SU-DHL-6 (cell line): Measurements from ENCODE around the gene CPZ.

Experiments used
- H2AFZ ChIP-seq: fragments of 200-600 bp; sonication (generic); 2 replicates; pipeline ENCODE4 v1.6.1; 2014; ENCODE audit warnings: low read depth, mild to moderate bottlenecking, moderate library complexity, mixed read lengths, antibody characterized with exemption, low read length; ENCODE audit not compliant: severe bottlenecking
- H3F3A ChIP-seq: fragments of 200-600 bp; shearing (Covaris generic); 2 replicates; pipeline ENCODE4 v1.6.0; 2016; ENCODE audit warnings: antibody characterized with exemption, mild to moderate bottlenecking; ENCODE audit not compliant: insufficient read depth
- H3K27ac ChIP-seq: fragments of 200-600 bp; sonication (generic); 2 replicates; pipeline ENCODE4 v1.5.1; 2016; ENCODE audit warnings: low read depth, mild to moderate bottlenecking, low read length, moderate library complexity, mixed read lengths
- H3K27me3 ChIP-seq: fragments of 200-600 bp; sonication (generic), shearing (Covaris generic); 2 replicates; pipeline ENCODE4 v1.6.0; 2014; ENCODE audit warnings: mild to moderate bottlenecking, low read length
- H3K36me3 ChIP-seq: fragments of 200-600 bp; sonication (generic); 2 replicates; pipeline ENCODE4 v1.6.1; 2014; ENCODE audit warnings: mild to moderate bottlenecking, low read length, mixed read lengths
- H3K4me2 ChIP-seq: fragments of 300-600, 200-600 bp; shearing (Covaris generic), sonication (generic); 2 replicates; pipeline ENCODE4 v1.6.0; 2014; ENCODE audit warnings: low read length, low read depth, mild to moderate bottlenecking; ENCODE audit not compliant: poor library complexity, severe bottlenecking
- H3K4me3 ChIP-seq: fragments of 200-600 bp; sonication (generic); 2 replicates; pipeline ENCODE4 v1.5.1; 2014; ENCODE audit warnings: antibody characterized with exemption, low read length, mild to moderate bottlenecking, mixed read lengths; ENCODE audit not compliant: insufficient read depth, poor library complexity, severe bottlenecking
- H3K79me2 ChIP-seq: fragments of 200-600 bp; sonication (generic); 2 replicates; pipeline ENCODE4 v1.6.1; 2014; ENCODE audit warnings: mild to moderate bottlenecking, low read length, moderate library complexity; ENCODE audit not compliant: insufficient read depth
- H3K9ac ChIP-seq: fragments of 200-600 bp; sonication (generic); 2 replicates; pipeline ENCODE4 v1.7.0; 2014; ENCODE audit warnings: mild to moderate bottlenecking, low read length
- H3K9me2 ChIP-seq: fragments of 200-600 bp; sonication (generic); replicated peaks from 2 replicates; pipeline ENCODE4 v1.6.1; 2014; ENCODE audit warnings: low read length; ENCODE audit not compliant: insufficient read depth
- H3K9me3 ChIP-seq: fragments of 200-600 bp; sonication (generic); 2 replicates; pipeline ENCODE4 v1.6.1; 2014; ENCODE audit warnings: low read length, mixed read lengths; ENCODE audit not compliant: insufficient read depth
- H4K20me1 ChIP-seq: fragments of 200-600 bp; sonication (generic); 2 replicates; pipeline ENCODE4 v1.6.1; 2014; ENCODE audit warnings: low read depth, mild to moderate bottlenecking, antibody characterized with exemption, low read length, moderate library complexity, mixed read lengths
- EZH2phosphoT487 ChIP-seq: fragments of 200-600 bp; sonication (generic), shearing (Covaris generic); conservative IDR thresholded peaks from 2 replicates; pipeline ENCODE4 v1.6.1; 2018; ENCODE audit warnings: mild to moderate bottlenecking, antibody characterized with exemption, low read length, moderate library complexity, mixed read lengths
- TF ChIP-seq, protein P1 (sequence below): fragments of 200-600 bp; sonication (generic); IDR thresholded peaks from one replicate; pipeline ENCODE4 v1.5.1; 2017; ENCODE audit warnings: antibody characterized with exemption, mild to moderate bottlenecking, low read length, moderate library complexity; ENCODE audit not compliant: insufficient read depth, poor library complexity, severe bottlenecking

The CPZ gene

DNA sequence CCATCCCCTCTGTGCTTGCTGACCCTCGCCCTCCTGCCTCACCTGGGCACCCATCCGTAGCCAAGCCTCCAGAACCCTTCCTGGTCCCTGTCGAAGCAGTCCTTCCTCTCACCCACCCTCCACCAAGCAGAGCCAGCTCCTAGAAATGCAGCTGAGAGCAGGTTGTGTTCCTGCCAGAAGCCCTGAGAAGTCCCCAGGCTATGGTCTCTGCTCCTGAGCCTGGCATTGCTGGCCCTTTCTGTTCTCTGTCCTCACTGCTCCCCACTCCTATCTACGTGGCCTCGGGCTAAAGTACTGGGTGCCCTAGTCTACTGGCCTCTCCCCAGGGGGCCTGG lies 2.1 kb upstream of the CPZ start:
- Histone ChIP-seq H3K79me2 (no peaks in the 10 kb centered on the region), H2AFZ (no peak overlapping the region)

DNA sequence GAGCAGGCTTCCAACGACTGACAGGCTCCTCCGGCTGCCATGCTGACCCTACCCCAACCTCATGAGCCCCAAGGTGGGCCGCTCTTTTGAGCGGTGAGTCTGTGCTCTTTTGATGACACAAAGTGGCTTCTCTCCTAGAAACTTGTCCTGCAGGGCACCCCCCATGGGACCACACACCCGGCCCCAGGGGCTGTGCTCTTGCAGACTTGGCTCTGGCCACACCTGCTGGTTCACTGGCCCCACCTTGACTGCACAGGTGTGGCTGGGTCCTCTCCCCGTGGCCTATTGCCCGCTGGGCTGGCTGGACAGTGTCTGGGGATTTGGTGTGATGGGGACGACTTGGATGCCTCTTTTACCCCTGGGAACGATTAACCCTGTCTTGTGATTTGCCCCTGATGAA lies 1.5 kb upstream of the CPZ start:
- no peaks in the 10 kb centered on the region for H3K27me3 ChIP-seq
- TF ChIP-seq, protein P1, sequence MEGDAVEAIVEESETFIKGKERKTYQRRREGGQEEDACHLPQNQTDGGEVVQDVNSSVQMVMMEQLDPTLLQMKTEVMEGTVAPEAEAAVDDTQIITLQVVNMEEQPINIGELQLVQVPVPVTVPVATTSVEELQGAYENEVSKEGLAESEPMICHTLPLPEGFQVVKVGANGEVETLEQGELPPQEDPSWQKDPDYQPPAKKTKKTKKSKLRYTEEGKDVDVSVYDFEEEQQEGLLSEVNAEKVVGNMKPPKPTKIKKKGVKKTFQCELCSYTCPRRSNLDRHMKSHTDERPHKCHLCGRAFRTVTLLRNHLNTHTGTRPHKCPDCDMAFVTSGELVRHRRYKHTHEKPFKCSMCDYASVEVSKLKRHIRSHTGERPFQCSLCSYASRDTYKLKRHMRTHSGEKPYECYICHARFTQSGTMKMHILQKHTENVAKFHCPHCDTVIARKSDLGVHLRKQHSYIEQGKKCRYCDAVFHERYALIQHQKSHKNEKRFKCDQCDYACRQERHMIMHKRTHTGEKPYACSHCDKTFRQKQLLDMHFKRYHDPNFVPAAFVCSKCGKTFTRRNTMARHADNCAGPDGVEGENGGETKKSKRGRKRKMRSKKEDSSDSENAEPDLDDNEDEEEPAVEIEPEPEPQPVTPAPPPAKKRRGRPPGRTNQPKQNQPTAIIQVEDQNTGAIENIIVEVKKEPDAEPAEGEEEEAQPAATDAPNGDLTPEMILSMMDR, result no peak
- no peak for TF ChIP-seq EZH2phosphoT487

More for the DNA sequence above, 2.1 kb upstream of the CPZ start:
- no peaks in the 10 kb centered on the region for H3F3A ChIP-seq
- H3K9me3 ChIP-seq, result no peaks in the 10 kb centered on the region
- no peak overlapping the region for H3K4me2 ChIP-seq
- no peak overlapping the region for H3K9ac ChIP-seq
- no peak overlapping the region for H3K27ac ChIP-seq
- no peak overlapping the region for H3K4me3 ChIP-seq
- no peaks in the 10 kb centered on the region for H4K20me1 ChIP-seq
- TF ChIP-seq, protein P1, result no peak
- no peak for TF ChIP-seq EZH2phosphoT487
- H3K36me3 ChIP-seq, result no peaks in the 10 kb centered on the region
- H3K9me2 ChIP-seq, result no peaks in the 10 kb centered on the region
- no peaks in the 10 kb centered on the region for H3K27me3 ChIP-seq

GRCh38 chr4:8591626-8592365 lies 769 bp upstream of the CPZ start:
- H2AFZ ChIP-seq, result no peak overlapping the region
- no peaks in the 10 kb centered on the region for H4K20me1 ChIP-seq
- no peaks in the 10 kb centered on the region for H3K9me3 ChIP-seq
- H3K27me3 ChIP-seq, result no peaks in the 10 kb centered on the region
- no peak for TF ChIP-seq EZH2phosphoT487
- TF ChIP-seq, protein P1, result no peak
- H3K4me2 ChIP-seq, result no peak overlapping the region
- H3K79me2 ChIP-seq, result no peaks in the 10 kb centered on the region
- H3F3A ChIP-seq, result no peaks in the 10 kb centered on the region
- H3K27ac ChIP-seq, result no peak overlapping the region
- H3K9ac ChIP-seq, result no peak overlapping the region
- no peaks in the 10 kb centered on the region for H3K36me3 ChIP-seq
- no peak overlapping the region for H3K4me3 ChIP-seq
- H3K9me2 ChIP-seq, result no peaks in the 10 kb centered on the region

More for the DNA sequence above, 1.5 kb upstream of the CPZ start:
- no peak overlapping the region for H3K27ac ChIP-seq
- no peaks in the 10 kb centered on the region for H3K79me2 ChIP-seq
- no peaks in the 10 kb centered on the region for H3K9me2 ChIP-seq
- H3K9ac ChIP-seq, result no peak overlapping the region
- no peaks in the 10 kb centered on the region for H4K20me1 ChIP-seq
- no peak overlapping the region for H3K4me3 ChIP-seq
- H3K9me3 ChIP-seq, result no peaks in the 10 kb centered on the region
- no peaks in the 10 kb centered on the region for H3F3A ChIP-seq
- no peak overlapping the region for H2AFZ ChIP-seq
- H3K4me2 ChIP-seq, result no peak overlapping the region
- H3K36me3 ChIP-seq, result no peaks in the 10 kb centered on the region
